HCT116 (cell line): ENCODE measurements around the gene GPANK1. TPM values are rescaled to one million over a fixed set of nuclear protein-coding genes. Genes with fewer than 3 reads are reported as not detected.

Experiments
- ATAC-seq: fragments of 200-7000 bp; cut with Tn5 transposase; 2 replicates; pipeline ENCODE4 v1.9.1; 2020; ENCODE audit warnings: mild to moderate bottlenecking, moderate library complexity
- BruUV-seq: library from RNA; stranded (reverse); fragments of 400-500 nt; replicated peaks from 2 replicates; lab custom pipeline; 2021; lab: Mats Ljungman, UMichigan
- CTCF ChIA-PET: fragments of 300-600 bp; sonication (Branson Sonifier 250); formaldehyde crosslinking; loops from one replicate; lab custom pipeline; 2021; ENCODE audit warnings: antibody characterized with exemption; lab: Charles Lee
- POLR2A ChIA-PET: fragments of 300-600, 350-600 bp; sonication (Branson Sonifier 250); formaldehyde crosslinking; loops from one replicate; lab custom pipeline; 2021; ENCODE audit warnings: antibody characterized with exemption; lab: Charles Lee
- RAD21 ChIA-PET, 2 experiments: fragments of 300-600 bp; sonication (Branson Sonifier 250); formaldehyde crosslinking; loops; one replicate each; lab custom pipeline; 2023; ENCODE audit warnings: low total read pairs in 2 of 2; ENCODE audit not compliant: uncharacterized antibody in 2 of 2, unreplicated experiment in 2 of 2, low non-redundant PET in 1 of 2; lab: Charles Lee
- DNase-seq: peaks from one replicate; pipeline ENCODE4 v3.0.0-alpha.2; 2010; ENCODE audit warnings: low read depth, low spot score
- H2AFZ ChIP-seq: fragments of 200-600 bp; shearing (Covaris generic), sonication (generic); 2 replicates; pipeline ENCODE4 v1.6.1; 2017; ENCODE audit warnings: low read depth, mixed run types, mixed read lengths, antibody characterized with exemption, low read length; ENCODE audit not compliant: poor library complexity, severe bottlenecking
- H3K27ac ChIP-seq: 2 replicates; pipeline ENCODE4 v1.5.1; 2012; ENCODE audit warnings: low read depth, low read length
- H3K27me3 ChIP-seq: fragments of 200-600 bp; sonication (generic); 2 replicates; pipeline ENCODE4 v1.6.1; 2016; ENCODE audit warnings: mixed run types, low read length, mixed read lengths; ENCODE audit not compliant: insufficient read depth
- H3K36me3 ChIP-seq, 2 experiments: fragments of 200-500 bp in 1 of 2; fragments of 200-600 bp in 1 of 2; sonication (Bioruptor generic) in 1 of 2; sonication (generic) in 1 of 2; 2 replicates each; pipeline versions ENCODE4 v1.5.1 to v1.6.1; 2014 to 2016; ENCODE audit warnings: low read length in 2 of 2, inconsistent platforms in 1 of 2, mixed read lengths in 1 of 2, mixed run types in 1 of 2; ENCODE audit not compliant: insufficient read depth in 2 of 2, control insufficient read depth in 1 of 2
- H3K4me1 ChIP-seq, 2 experiments: fragments of 200-600 bp in 1 of 2; sonication (generic) in 1 of 2; 2 replicates each; pipeline versions ENCODE4 v1.5.1 to v1.6.1; 2012 to 2017; ENCODE audit warnings: low read length in 2 of 2, inconsistent platforms in 1 of 2, mild to moderate bottlenecking in 1 of 2, mixed read lengths in 1 of 2, mixed run types in 1 of 2, moderate library complexity in 1 of 2; ENCODE audit not compliant: insufficient read depth in 2 of 2, control insufficient read depth in 1 of 2
- H3K4me2 ChIP-seq: fragments of 200-600 bp; sonication (generic); 2 replicates; pipeline ENCODE4 v1.6.1; 2017; ENCODE audit warnings: mixed run types, low read length, mixed read lengths
- H3K4me3 ChIP-seq, 2 experiments: fragments of 200-600 bp in 1 of 2; sonication (generic) in 1 of 2; replicated peaks in 1 of 2; 2 replicates each; pipeline ENCODE4 v1.5.1; 2011 to 2016; ENCODE audit warnings: low read length in 2 of 2, control low read depth in 1 of 2, low read depth in 1 of 2, mild to moderate bottlenecking in 1 of 2, mixed read lengths in 1 of 2, mixed run types in 1 of 2
- H3K79me2 ChIP-seq: fragments of 200-600 bp; sonication (generic); 2 replicates; pipeline ENCODE4 v1.6.1; 2017; ENCODE audit warnings: mild to moderate bottlenecking, mixed run types, low read length, moderate library complexity, mixed read lengths; ENCODE audit not compliant: insufficient read depth
- H3K9ac ChIP-seq: fragments of 200-600 bp; sonication (generic); 2 replicates; pipeline ENCODE4 v1.6.1; 2016; ENCODE audit warnings: low read length, mixed read lengths
- H3K9me2 ChIP-seq: fragments of 200-600 bp; sonication (generic), shearing (Covaris generic); 2 replicates; pipeline ENCODE4 v1.6.1; 2017; ENCODE audit warnings: mixed run types, mild to moderate bottlenecking, moderate library complexity; ENCODE audit not compliant: insufficient read depth
- H3K9me3 ChIP-seq, 2 experiments: fragments of 200-500 bp in 1 of 2; fragments of 200-600 bp in 1 of 2; sonication (Bioruptor generic) in 1 of 2; sonication (generic) in 1 of 2; 2 replicates each; pipeline ENCODE4 v1.6.1; 2014 to 2017; ENCODE audit warnings: low read length in 2 of 2, mixed read lengths in 2 of 2, inconsistent platforms in 1 of 2, low read depth in 1 of 2, mild to moderate bottlenecking in 1 of 2, mixed run types in 1 of 2, moderate library complexity in 1 of 2; ENCODE audit not compliant: control insufficient read depth in 1 of 2, insufficient read depth in 1 of 2
- H4K20me1 ChIP-seq: fragments of 200-600 bp; sonication (generic), shearing (Covaris generic); 2 replicates; pipeline ENCODE4 v1.6.1; 2017; ENCODE audit warnings: mixed run types, mild to moderate bottlenecking, moderate library complexity; ENCODE audit not compliant: insufficient read depth
- CEBPB ChIP-seq: IDR thresholded peaks from 2 replicates; pipeline ENCODE4 v1.6.1; 2012; ENCODE audit warnings: low read depth
- ELF1 ChIP-seq: IDR thresholded peaks from 2 replicates; pipeline ENCODE4 v1.6.1; 2012; ENCODE audit warnings: low read depth, borderline replicate concordance
- EZH2phosphoT487 ChIP-seq: fragments of 200-600 bp; IDR thresholded peaks from 2 replicates; pipeline ENCODE4 v1.6.1; 2018; ENCODE audit warnings: antibody characterized with exemption, borderline replicate concordance
- POLR2AphosphoS5 ChIP-seq: IDR thresholded peaks from 2 replicates; pipeline ENCODE4 v1.6.1; 2011; ENCODE audit warnings: mild to moderate bottlenecking, low read depth, low read length, moderate library complexity
- YY1 ChIP-seq: IDR thresholded peaks from 2 replicates; pipeline ENCODE4 v1.6.1; 2011; ENCODE audit warnings: low read length, low read depth, moderate library complexity, mild to moderate bottlenecking; ENCODE audit not compliant: insufficient replicate concordance; ENCODE audit errors: extremely low read depth
- intact Hi-C: fragments of 100-400 bp; cut with micrococcal nuclease; formaldehyde crosslinking; loops from 2 replicates; pipeline ENCODE4 v1.10.0; 2022
- total RNA-seq: library from RNA; stranded (reverse); gene quantifications from one replicate; pipeline ENCODE4 v1.2.1, GENCODE V29; 2021; ENCODE audit not compliant: unreplicated experiment
- TF ChIP-seq, protein P1 (sequence below): IDR thresholded peaks from 2 replicates; pipeline ENCODE4 v1.6.1; 2011; ENCODE audit warnings: mild to moderate bottlenecking, low read length, moderate library complexity; ENCODE audit not compliant: insufficient replicate concordance; ENCODE audit errors: extremely low read depth
- TF ChIP-seq, protein P2 (sequence below): IDR thresholded peaks from 2 replicates; pipeline ENCODE4 v1.6.1; 2012

GPANK1 gene
- total RNA-seq, 1 experiment from 2014 or later = 14.8 TPM

- TF ChIP-seq, protein P1, sequence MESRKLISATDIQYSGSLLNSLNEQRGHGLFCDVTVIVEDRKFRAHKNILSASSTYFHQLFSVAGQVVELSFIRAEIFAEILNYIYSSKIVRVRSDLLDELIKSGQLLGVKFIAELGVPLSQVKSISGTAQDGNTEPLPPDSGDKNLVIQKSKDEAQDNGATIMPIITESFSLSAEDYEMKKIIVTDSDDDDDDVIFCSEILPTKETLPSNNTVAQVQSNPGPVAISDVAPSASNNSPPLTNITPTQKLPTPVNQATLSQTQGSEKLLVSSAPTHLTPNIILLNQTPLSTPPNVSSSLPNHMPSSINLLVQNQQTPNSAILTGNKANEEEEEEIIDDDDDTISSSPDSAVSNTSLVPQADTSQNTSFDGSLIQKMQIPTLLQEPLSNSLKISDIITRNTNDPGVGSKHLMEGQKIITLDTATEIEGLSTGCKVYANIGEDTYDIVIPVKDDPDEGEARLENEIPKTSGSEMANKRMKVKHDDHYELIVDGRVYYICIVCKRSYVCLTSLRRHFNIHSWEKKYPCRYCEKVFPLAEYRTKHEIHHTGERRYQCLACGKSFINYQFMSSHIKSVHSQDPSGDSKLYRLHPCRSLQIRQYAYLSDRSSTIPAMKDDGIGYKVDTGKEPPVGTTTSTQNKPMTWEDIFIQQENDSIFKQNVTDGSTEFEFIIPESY = no peak
- TF ChIP-seq POLR2AphosphoS5 (no peak), YY1 (no peak)
- TF ChIP-seq, protein P2, sequence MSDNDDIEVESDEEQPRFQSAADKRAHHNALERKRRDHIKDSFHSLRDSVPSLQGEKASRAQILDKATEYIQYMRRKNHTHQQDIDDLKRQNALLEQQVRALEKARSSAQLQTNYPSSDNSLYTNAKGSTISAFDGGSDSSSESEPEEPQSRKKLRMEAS = no peak
These were observed 33.6 kb downstream of the GPANK1 start (continued) for GRCh38 chr6:31631209-31631608.

DNA sequence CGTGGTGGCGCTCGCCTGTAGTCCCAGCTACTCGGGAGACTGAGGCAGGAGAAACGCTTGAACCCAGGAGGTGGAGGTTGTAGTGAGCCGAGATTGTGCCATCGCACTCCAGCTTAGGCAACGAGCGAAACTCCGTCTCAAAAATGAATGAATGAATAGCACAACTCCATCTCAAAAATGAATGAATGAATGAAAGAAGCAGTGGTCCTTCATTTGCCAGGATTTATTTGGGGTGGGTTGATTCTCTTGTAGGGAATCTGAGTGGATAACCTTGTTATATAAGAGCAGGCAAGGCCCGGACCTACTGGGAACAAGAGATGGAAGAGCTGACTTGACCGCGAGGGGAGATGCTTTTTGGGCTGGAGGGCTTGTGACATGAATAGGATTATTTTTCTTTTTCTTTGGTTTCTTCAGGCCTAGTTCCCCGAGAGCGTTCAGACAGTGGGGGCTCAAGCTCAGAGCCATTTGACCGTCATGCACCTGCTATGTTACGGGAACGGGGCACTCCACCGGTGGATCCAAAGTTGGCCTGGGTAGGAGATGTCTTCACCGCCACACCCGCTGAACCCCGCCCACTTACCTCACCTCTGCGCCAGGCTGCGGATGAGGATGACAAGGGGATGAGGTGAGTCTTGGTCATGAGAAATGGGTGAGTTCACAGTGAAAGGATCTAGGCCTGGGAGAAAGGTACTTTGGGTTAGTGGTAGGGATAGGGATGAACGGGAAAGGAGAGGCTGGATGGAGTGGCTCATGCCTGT lies 34.4 kb downstream of the GPANK1 start:
- Histone ChIP-seq H3K27me3 (no peaks in the 10 kb centered on the region), H3K79me2 (peaks cover 81% of the 10 kb centered on the region), H3K9me3 (no peaks in the 10 kb centered on the region), H3K4me3 (no peak overlapping the region), H3K36me3 (peaks cover 64 to 95% of the 10 kb centered on the region in 2 experiments), H3K9me2 (no peaks in the 10 kb centered on the region), H3K4me2 (no peak overlapping the region), H4K20me1 (no peaks in the 10 kb centered on the region), H3K9ac (no peak overlapping the region), H3K27ac (no peak overlapping the region), H3K4me1 (no peaks in the 10 kb centered on the region), H2AFZ (no peak overlapping the region)
- no peak for TF ChIP-seq CEBPB
- TF ChIP-seq YY1 = no peak
- 0 out of 2 replicates have a peak, but pooled peaks have one; percentile 10 for TF ChIP-seq POLR2AphosphoS5
- TF ChIP-seq ELF1 = no peak
- TF ChIP-seq EZH2phosphoT487 = no peak
- no peak for DNase-seq
- POLR2A ChIA-PET = no interaction called here
- RAD21 ChIA-PET = no interaction called here
- intact Hi-C loops = no loop called here
- BruUV-seq = no TSS peak
- no peak for ATAC-seq
- CTCF ChIA-PET = no interaction called here
